ENCODE measurements around the gene PCDH15. TPM values are rescaled to one million over a fixed set of nuclear protein-coding genes. Genes with fewer than 3 reads are reported as not detected.

The PCDH15 gene
- total and polyA plus RNA-seq, 2 of the 8 experiments (the other 6 are each of a cell fraction or from before 2014, with no cell fraction given), result 0.11 TPM; not detected in 1

DNA sequence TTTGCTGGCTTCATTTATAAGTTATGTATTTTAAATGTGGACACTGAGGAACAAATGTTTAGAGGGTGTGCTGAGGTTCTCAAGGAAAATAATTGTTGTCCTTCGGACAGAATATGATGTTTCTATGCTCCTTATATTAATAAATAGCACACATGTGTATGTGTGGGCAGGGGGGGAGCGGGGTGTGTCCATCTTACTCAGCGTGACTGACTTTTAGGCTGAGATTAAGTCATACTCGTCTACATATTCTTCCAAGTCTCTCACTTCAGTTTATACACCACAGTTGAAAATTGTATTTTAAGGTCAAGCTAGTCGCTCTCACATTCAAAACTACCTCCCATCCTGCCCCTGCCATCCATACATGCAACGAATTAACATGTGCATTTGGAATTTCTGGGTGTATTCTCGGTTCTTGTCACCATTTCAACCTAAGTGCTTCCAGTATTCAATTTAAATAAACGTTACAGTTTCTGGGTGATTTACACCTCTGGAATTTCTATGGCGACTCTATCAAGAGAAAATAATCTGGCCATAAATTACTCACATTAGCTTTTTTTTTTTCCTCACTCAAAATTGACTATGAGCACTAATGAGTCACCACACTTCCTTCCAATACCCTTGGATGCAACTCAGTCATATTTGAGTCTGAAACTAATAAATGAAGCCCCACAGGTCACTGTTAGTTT lies 3.3 kb downstream of the PCDH15 start:
- H2BK15ac ChIP-seq (ENCODE audit: low read length), result no peak overlapping the region
- no peak overlapping the region for H2BK120ac ChIP-seq (replicated peaks; ENCODE audit: low read depth, low read length)
- H4K91ac ChIP-seq (replicated peaks; ENCODE audit: insufficient read length, low read length), result no peak overlapping the region
- H3K79me2 ChIP-seq (ENCODE audit: control insufficient read depth in 1 of 2, insufficient read depth in 2 of 2, low read length in 2 of 2), result no peaks in the 10 kb centered on the region
- H3K9ac ChIP-seq (replicated peaks in 1 of 4; ENCODE audit: extremely low read depth in 1 of 4, low read depth in 3 of 4, low read length in 3 of 4), result no peak overlapping the region
- H3K4me2 ChIP-seq (ENCODE audit: insufficient read depth in 1 of 2, low read depth in 2 of 2, low read length in 2 of 2), result no peak overlapping the region
- ChIA-PET CTCF (ENCODE audit: partially characterized antibody) (no interaction called here), POLR2A (ENCODE audit: partially characterized antibody) (no interaction called here)
- no peak overlapping the region for H3K18ac ChIP-seq (ENCODE audit: extremely low read depth, low read length)
- no peaks in the 10 kb centered on the region for H3K23me2 ChIP-seq (ENCODE audit: low read depth, low read length)
- no peak overlapping the region for H3K4me3 ChIP-seq (ENCODE audit: extremely low read depth in 1 of 4, insufficient read depth in 2 of 4, low read depth in 3 of 4, low read length in 4 of 4)
- H2BK5ac ChIP-seq (ENCODE audit: low read depth, low read length), result no peak overlapping the region
- no peaks in the 10 kb centered on the region for H3K36me3 ChIP-seq (ENCODE audit: control insufficient read depth in 2 of 4, insufficient read depth in 4 of 4, low read length in 3 of 4)
- no peaks in the 10 kb centered on the region for H3K79me1 ChIP-seq (ENCODE audit: low read depth, low read length)
- H3K27ac ChIP-seq (ENCODE audit: low read depth, low read length), result no peak overlapping the region
- H3K56ac ChIP-seq (replicated peaks; ENCODE audit: insufficient read length, low read depth, low read length), result no peak overlapping the region
- H4K8ac ChIP-seq (ENCODE audit: extremely low read depth, insufficient read depth, low read length), result no peak overlapping the region
- H3K27me3 ChIP-seq (replicated peaks in 1 of 4; ENCODE audit: control insufficient read depth in 3 of 4, extremely low read depth in 1 of 4, insufficient read depth in 3 of 4, low read length in 3 of 4), result no peaks in the 10 kb centered on the region
- H3K9me3 ChIP-seq (ENCODE audit: insufficient read depth in 2 of 2, low read depth in 1 of 2, low read length in 1 of 2), result no peaks in the 10 kb centered on the region
- DNase-seq (ENCODE audit: low read depth in 1 of 2, low spot score in 2 of 2), result no peak
- no peak for FAIRE-seq
- no peak overlapping the region for H2AK5ac ChIP-seq (ENCODE audit: low read depth, low read length)
- no peak overlapping the region for H4K5ac ChIP-seq (ENCODE audit: insufficient read length, low read depth, low read length)
- no peak overlapping the region for H3K14ac ChIP-seq (ENCODE audit: insufficient read length)
- H2BK20ac ChIP-seq (ENCODE audit: low read length), result no peak overlapping the region
- no peak overlapping the region for H2BK12ac ChIP-seq (ENCODE audit: low read depth, low read length)
- no peak overlapping the region for H2AFZ ChIP-seq (ENCODE audit: low read length)
- no peak overlapping the region for H3K23ac ChIP-seq (ENCODE audit: insufficient read length)
- no peak for TF ChIP-seq CBX8 (IDR thresholded peaks at IDR 0.05; ENCODE audit: borderline replicate concordance, low read depth, low read length)
- H3K4me1 ChIP-seq (replicated peaks in 1 of 4; ENCODE audit: control insufficient read depth in 3 of 4, insufficient read depth in 4 of 4, low read length in 3 of 4), result peaks cover 0 to 4% (median 1%) of the 10 kb centered on the region in 4 experiments; a peak in 2 of 7 replicates
- no peaks in the 10 kb centered on the region for H4K20me1 ChIP-seq (replicated peaks in 1 of 2; ENCODE audit: control insufficient read depth in 1 of 2, insufficient read depth in 2 of 2, low read length in 2 of 2)
- no peak overlapping the region for H3K4ac ChIP-seq (replicated peaks; ENCODE audit: insufficient read length, low read depth, low read length)
- WGBS, 2 experiments (ENCODE audit: extremely low coverage in 1 of 2, insufficient coverage in 1 of 2, insufficient read length in 1 of 2, insufficient replicate concordance in 2 of 2, low coverage in 1 of 2, low lambda C conversion rate in 2 of 2, missing lambda C conversion rate in 1 of 2), result 78% methylated on average over 9 of the region's 9 CpGs; no CpG with 5 or more reads in 1 of the 2 experiments
